ENCODE measurements around the gene TMEM154.

The TMEM154 gene

DNA sequence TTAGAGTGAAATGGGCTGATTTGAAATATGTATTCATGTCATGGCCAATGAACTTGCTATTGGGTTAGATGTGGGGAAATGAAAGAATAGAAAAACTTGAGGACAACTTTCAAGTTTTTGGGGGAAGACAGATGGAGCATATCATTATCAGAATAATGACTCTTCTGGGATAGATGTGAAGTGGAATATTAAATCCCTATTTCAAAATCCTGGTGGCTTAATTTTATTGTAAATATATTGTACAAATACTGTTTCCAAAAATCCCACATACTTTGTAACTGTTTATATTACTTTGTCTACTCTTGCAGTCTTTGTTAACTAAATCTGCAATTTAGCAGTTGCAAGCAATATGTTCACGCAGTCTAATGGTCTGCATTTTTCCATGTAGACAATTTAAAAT is 108.0 kb downstream of the TMEM154 start:
- Histone ChIP-seq H3K36me3 (ENCODE audit: control insufficient read depth in 5 of 5, insufficient read depth in 5 of 5, low read length in 5 of 5) (no peaks in the 10 kb centered on the region), H3K27me3 (ENCODE audit: control insufficient read depth in 5 of 5, insufficient read depth in 4 of 5, low read length in 5 of 5) (peaks cover 0 to 4% (median 0%) of the 10 kb centered on the region in 5 donors), H3K27ac (ENCODE audit: low read depth, low read length) (no peak overlapping the region), H3K9me3 (ENCODE audit: control insufficient read depth in 5 of 5, low read length in 5 of 5) (no peaks in the 10 kb centered on the region), H3K4me3 (ENCODE audit: low read depth in 1 of 5, low read length in 5 of 5) (no peak overlapping the region), H3K4me1 (ENCODE audit: control insufficient read depth in 5 of 5, insufficient read depth in 5 of 5, low read length in 5 of 5) (no peaks in the 10 kb centered on the region), H3K9ac (ENCODE audit: low read length in 5 of 5) (no peak overlapping the region)

DNA sequence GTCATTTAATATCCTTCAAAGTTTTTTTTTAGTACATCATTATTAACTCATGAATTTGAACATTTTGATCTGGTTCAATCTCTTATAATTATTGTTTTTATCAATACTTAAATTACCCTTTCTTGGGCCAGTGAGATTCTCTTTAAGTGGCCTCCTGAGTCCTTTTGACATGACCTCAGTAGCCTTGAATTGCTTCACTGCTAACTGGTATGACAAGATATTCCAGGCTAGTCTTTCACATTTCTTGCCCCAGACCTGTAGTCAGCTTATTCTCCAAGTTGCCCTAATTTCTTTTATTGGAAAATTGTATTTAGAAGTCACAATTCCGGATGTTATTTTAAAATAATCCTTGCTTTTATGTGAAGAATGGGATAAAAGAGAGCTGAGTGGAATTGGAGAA is 108.5 kb downstream of the TMEM154 start:
- no peak overlapping the region for H3K4me3 ChIP-seq (ENCODE audit: low read depth in 1 of 5, low read length in 5 of 5)
- H3K27ac ChIP-seq (ENCODE audit: low read depth, low read length), result no peak overlapping the region
- no peaks in the 10 kb centered on the region for H3K36me3 ChIP-seq (ENCODE audit: control insufficient read depth in 5 of 5, insufficient read depth in 5 of 5, low read length in 5 of 5)
- H3K4me1 ChIP-seq (ENCODE audit: control insufficient read depth in 5 of 5, insufficient read depth in 5 of 5, low read length in 5 of 5), result no peaks in the 10 kb centered on the region
- peaks cover 0 to 4% (median 0%) of the 10 kb centered on the region in 5 donors for H3K27me3 ChIP-seq (ENCODE audit: control insufficient read depth in 5 of 5, insufficient read depth in 4 of 5, low read length in 5 of 5)
- no peaks in the 10 kb centered on the region for H3K9me3 ChIP-seq (ENCODE audit: control insufficient read depth in 5 of 5, low read length in 5 of 5)
- no peak overlapping the region for H3K9ac ChIP-seq (ENCODE audit: low read length in 5 of 5)

All from subcutaneous abdominal adipose tissue (tissue), 5 donors.